Measurements from ENCODE around the gene ZNF598.

The ZNF598 gene

GRCh38 chr16:1950047-1950446 lies 59.6 kb downstream of the ZNF598 start:
- no peak for DNase-seq

- DNase-seq = no peak
Measured at GRCh38 chr16:1949507-1949906, 60.1 kb downstream of the ZNF598 start.
